Measurements from ENCODE around the gene CDK14.

CDK14 gene

GRCh38 chr7:91047636-91048035 lies 451.5 kb downstream of the CDK14 start:
- Histone ChIP-seq H3K36me3 (replicated peaks; ENCODE audit: low read depth, low read length) (no peaks in the 10 kb centered on the region), H3K4me1 (ENCODE audit: low read length) (peaks cover 6% of the 10 kb centered on the region; the same call in 1 of the 2 replicates), H3K27ac (ENCODE audit: low read length) (no peak overlapping the region), H3K4me3 (ENCODE audit: low read length) (no peak overlapping the region), H4K20me1 (ENCODE audit: insufficient read depth, low read length) (no peaks in the 10 kb centered on the region), H3K9me3 (ENCODE audit: insufficient read depth, low read length) (no peaks in the 10 kb centered on the region), H2AFZ (ENCODE audit: low read depth, low read length) (no peak overlapping the region), H3K4me2 (ENCODE audit: low read length) (no peak overlapping the region), H3K79me2 (ENCODE audit: low read length) (no peaks in the 10 kb centered on the region), H3K27me3 (ENCODE audit: low read depth, low read length) (no peaks in the 10 kb centered on the region), H3K9ac (ENCODE audit: low read length) (no peak overlapping the region)
- TF ChIP-seq EZH2phosphoT487 (IDR thresholded peaks at IDR 0.05; ENCODE audit: low read depth), result no peak
- TF ChIP-seq, protein P1, sequence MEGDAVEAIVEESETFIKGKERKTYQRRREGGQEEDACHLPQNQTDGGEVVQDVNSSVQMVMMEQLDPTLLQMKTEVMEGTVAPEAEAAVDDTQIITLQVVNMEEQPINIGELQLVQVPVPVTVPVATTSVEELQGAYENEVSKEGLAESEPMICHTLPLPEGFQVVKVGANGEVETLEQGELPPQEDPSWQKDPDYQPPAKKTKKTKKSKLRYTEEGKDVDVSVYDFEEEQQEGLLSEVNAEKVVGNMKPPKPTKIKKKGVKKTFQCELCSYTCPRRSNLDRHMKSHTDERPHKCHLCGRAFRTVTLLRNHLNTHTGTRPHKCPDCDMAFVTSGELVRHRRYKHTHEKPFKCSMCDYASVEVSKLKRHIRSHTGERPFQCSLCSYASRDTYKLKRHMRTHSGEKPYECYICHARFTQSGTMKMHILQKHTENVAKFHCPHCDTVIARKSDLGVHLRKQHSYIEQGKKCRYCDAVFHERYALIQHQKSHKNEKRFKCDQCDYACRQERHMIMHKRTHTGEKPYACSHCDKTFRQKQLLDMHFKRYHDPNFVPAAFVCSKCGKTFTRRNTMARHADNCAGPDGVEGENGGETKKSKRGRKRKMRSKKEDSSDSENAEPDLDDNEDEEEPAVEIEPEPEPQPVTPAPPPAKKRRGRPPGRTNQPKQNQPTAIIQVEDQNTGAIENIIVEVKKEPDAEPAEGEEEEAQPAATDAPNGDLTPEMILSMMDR (IDR thresholded peaks at IDR 0.05; ENCODE audit: low read depth, low read length), result no peak

- peak overlapping the region; percentile 36; the same call in 1 of the 2 replicates for H3K4me2 ChIP-seq (ENCODE audit: low read length)
- TF ChIP-seq, protein P1 (IDR thresholded peaks at IDR 0.05; ENCODE audit: low read depth, low read length), result no peak
- no peak for TF ChIP-seq EZH2phosphoT487 (IDR thresholded peaks at IDR 0.05; ENCODE audit: low read depth)
- H4K20me1 ChIP-seq (ENCODE audit: insufficient read depth, low read length), result no peaks in the 10 kb centered on the region
- no peak overlapping the region for H3K4me3 ChIP-seq (ENCODE audit: low read length)
- H3K27ac ChIP-seq (ENCODE audit: low read length), result no peak overlapping the region
- peak overlapping the region; percentile 41; the same call in 1 of the 2 replicates for H2AFZ ChIP-seq (ENCODE audit: low read depth, low read length)
- H3K36me3 ChIP-seq (replicated peaks; ENCODE audit: low read depth, low read length), result no peaks in the 10 kb centered on the region
- no peaks in the 10 kb centered on the region for H3K79me2 ChIP-seq (ENCODE audit: low read length)
- no peaks in the 10 kb centered on the region for H3K27me3 ChIP-seq (ENCODE audit: low read depth, low read length)
- H3K4me1 ChIP-seq (ENCODE audit: low read length), result peaks cover 6% of the 10 kb centered on the region; the same call in 1 of the 2 replicates
- H3K9ac ChIP-seq (ENCODE audit: low read length), result no peak overlapping the region
- H3K9me3 ChIP-seq (ENCODE audit: insufficient read depth, low read length), result no peaks in the 10 kb centered on the region
These were observed 454.6 kb downstream of the CDK14 start for GRCh38 chr7:91050677-91051076.

- TF ChIP-seq, protein P1 (IDR thresholded peaks at IDR 0.05; ENCODE audit: low read depth, low read length), result no peak
- no peak for TF ChIP-seq EZH2phosphoT487 (IDR thresholded peaks at IDR 0.05; ENCODE audit: low read depth)
- H3K27ac ChIP-seq (ENCODE audit: low read length), result no peak overlapping the region
- no peaks in the 10 kb centered on the region for H3K27me3 ChIP-seq (ENCODE audit: low read depth, low read length)
- H3K36me3 ChIP-seq (replicated peaks; ENCODE audit: low read depth, low read length), result no peaks in the 10 kb centered on the region
- H2AFZ ChIP-seq (ENCODE audit: low read depth, low read length), result no peak overlapping the region
- no peaks in the 10 kb centered on the region for H4K20me1 ChIP-seq (ENCODE audit: insufficient read depth, low read length)
- no peaks in the 10 kb centered on the region for H3K79me2 ChIP-seq (ENCODE audit: low read length)
- H3K4me3 ChIP-seq (ENCODE audit: low read length), result no peak overlapping the region
- H3K9ac ChIP-seq (ENCODE audit: low read length), result no peak overlapping the region
- peaks cover 6% of the 10 kb centered on the region; the same call in 1 of the 2 replicates for H3K4me1 ChIP-seq (ENCODE audit: low read length)
- H3K4me2 ChIP-seq (ENCODE audit: low read length), result no peak overlapping the region
- no peaks in the 10 kb centered on the region for H3K9me3 ChIP-seq (ENCODE audit: insufficient read depth, low read length)
These were observed 455.8 kb downstream of the CDK14 start for GRCh38 chr7:91051966-91052365.

DNA sequence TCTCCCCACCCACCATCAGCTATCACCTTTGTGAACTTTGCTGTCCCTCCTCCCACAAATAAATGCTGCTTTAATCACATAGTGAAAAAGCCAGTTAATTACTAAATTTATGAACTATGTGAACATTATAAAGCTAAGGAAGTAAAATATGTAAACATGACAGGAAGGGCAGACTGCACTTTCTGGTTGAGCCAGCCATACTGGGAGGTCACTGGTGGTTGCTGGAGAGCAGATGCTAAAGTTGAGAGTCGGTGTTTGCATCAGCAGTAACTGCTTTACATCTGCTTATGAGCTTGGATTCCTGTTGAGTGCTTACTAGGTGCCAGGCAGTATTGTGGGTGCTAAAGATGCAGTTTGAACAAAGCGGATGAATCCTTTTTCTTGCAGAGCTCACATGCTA lies 458.3 kb downstream of the CDK14 start:
- Histone ChIP-seq H3K4me3 (ENCODE audit: low read length) (no peak overlapping the region), H3K4me1 (ENCODE audit: low read length) (peaks cover 6% of the 10 kb centered on the region; the same call in 1 of the 2 replicates), H3K4me2 (ENCODE audit: low read length) (no peak overlapping the region), H2AFZ (ENCODE audit: low read depth, low read length) (no peak overlapping the region), H3K27me3 (ENCODE audit: low read depth, low read length) (no peaks in the 10 kb centered on the region), H3K27ac (ENCODE audit: low read length) (no peak overlapping the region), H4K20me1 (ENCODE audit: insufficient read depth, low read length) (no peaks in the 10 kb centered on the region), H3K79me2 (ENCODE audit: low read length) (no peaks in the 10 kb centered on the region), H3K36me3 (replicated peaks; ENCODE audit: low read depth, low read length) (no peaks in the 10 kb centered on the region), H3K9me3 (ENCODE audit: insufficient read depth, low read length) (no peaks in the 10 kb centered on the region), H3K9ac (ENCODE audit: low read length) (no peak overlapping the region)
- no peak for TF ChIP-seq EZH2phosphoT487 (IDR thresholded peaks at IDR 0.05; ENCODE audit: low read depth)
- TF ChIP-seq, protein P1 (IDR thresholded peaks at IDR 0.05; ENCODE audit: low read depth, low read length), result no peak

Data from OCI-LY3 (cell line).